GM19463 (cell line): ENCODE measurements around the gene CACNA1C.

Experiments
- ATAC-seq: cut with Tn5 transposase; IDR thresholded peaks from one replicate; pipeline ENCODE4 v1.9.1; 2021; ENCODE audit warnings: mild to moderate bottlenecking, moderate library complexity; ENCODE audit not compliant: unreplicated experiment

Gene CACNA1C

DNA sequence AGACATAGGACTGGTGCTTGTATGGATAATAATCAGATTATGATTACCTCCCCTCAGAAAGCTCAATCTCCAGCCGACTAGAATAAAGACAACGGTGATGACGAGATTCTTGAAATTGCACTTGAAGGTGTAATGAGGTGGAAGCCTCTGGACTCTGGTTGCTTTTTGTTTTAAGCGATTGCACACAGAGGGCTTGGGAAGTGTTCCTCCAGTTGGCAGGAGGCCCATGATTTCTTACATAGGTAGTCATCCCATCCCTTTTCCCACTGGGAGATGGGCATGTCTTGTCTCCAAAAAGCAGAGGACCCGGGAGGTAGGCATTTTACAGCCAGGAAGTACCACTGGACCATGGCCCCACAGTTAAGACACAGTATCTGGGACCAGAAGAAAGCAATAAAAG is 576.3 kb downstream of the CACNA1C start:
- no peak for ATAC-seq

DNA sequence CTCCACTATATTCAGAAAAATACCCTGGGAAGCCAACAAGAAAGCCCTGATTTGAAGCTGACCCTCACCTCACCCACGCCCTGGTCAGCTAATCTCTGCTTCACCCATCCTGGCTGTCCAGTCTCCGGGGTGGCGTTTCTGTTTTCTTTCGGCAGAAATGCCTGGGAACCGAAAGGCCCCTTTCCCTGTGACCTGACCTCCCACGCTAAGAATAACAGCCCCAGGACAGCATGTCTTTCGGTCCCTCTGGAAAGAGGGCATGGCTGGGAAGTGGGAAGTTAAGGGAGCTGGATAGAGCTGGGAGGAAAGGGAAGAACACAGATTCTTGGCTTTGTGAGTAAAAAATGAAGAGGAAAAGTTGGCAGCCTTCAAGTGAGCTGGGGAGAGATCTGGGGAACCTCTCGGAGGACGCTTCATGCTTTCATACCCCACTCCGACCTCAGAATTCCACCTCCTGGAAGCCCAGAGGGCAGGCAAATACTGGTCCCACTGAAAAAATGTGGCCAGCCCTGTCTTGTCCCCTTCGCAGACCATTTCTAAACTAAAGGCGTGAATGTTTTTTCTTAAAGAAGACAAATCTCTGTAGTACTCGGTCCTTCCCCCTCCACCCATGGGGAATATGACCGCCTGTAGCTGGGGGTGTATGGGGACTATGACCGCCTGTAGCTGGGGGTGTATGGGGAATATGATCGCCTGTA is 579.0 kb downstream of the CACNA1C start:
- ATAC-seq, result no peak

DNA sequence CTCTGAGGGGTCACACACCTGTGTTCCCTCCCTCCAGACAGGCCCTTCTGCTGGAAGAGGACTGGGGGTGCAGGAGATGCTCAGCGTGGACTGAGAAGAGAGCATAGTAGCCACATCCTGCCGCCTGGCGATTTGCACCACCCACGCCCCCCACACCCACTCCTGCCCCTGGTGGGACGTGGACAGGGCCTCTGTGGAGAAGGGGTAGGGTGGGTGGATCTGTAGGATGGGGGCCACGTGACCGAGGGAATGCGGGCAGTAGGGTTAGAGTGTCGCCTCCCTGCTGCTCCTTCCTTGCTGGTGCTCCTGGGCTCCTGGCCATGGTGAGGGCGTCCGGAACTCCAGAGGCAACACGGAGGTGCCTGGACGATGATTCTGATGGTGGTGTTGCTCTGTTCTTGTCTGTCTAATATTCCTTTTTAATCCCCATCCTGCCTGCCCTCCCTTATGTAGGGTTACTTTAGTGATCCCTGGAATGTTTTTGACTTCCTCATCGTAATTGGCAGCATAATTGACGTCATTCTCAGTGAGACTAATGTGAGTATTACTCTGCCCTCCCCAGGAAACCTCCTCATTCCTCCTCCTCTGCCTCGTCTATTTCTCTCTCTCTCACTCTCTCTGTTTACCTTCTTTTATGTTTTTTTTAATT is 580.5 kb downstream of the CACNA1C start:
- ATAC-seq, result no peak

DNA sequence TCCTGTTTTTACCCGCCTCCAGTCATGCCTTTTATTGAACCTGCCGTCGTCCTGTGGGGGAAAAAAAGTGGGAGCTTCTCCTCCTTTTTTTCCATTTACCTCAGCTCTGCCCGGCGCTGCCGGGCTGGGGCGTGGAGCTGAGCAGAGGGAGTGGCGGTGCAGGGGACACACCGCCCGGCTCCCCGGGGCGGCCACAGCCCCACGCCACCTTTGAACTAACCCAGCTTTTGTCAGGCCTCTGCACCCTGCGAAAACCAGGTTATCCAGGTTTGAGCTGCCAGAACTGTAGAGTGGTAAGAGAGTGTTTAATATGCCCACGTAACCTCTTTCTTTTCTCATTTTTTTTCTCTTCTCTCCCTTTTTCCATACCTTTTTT is 581.0 kb downstream of the CACNA1C start:
- no peak for ATAC-seq

DNA sequence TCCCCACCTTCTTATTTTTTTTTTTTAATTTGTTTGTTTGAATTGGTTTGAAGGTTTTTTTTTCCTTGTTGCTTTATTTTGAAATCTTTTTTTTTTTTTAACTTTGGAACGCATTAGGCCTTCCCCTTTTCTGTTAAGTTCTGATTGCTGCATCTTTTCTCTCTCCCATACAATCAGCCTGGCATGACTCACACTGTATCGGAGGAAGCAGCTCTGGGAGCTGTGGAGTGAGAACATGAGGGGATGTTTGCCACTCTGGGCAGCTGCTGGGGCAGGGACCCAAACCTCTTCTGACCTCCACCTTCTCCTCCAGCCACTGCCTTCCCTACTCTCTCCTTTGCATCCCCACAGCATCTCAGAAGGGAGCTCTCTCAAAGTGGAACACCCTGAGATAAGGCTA is 581.7 kb downstream of the CACNA1C start:
- no peak for ATAC-seq

DNA sequence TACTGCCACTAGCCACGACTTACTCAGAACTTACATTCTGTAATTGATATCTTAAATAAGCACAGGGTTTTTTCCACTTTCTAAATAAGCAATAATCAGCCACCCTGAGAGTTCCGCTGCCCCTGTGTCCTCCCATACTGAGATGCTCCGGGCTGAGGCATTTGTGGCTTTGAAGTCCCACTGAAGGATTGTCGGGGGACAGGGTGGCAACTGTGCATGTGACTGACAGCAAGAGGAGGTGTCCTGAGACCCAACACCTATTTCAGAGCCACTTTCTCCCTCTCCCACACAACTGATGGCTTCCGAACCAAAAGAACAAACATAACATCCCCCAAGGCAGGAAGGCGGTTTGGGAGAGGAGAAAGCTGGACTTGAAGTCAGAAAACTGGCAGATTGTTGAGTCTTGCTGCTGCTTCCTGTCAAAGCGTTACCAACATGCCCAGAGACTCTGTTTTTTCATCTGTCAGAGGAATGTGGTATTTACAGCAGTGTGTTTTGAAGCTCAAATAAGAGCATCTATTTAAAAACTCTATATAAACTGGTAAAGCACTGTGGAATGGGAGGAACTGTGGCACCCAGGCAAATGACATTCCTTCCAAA is 584.1 kb downstream of the CACNA1C start:
- no peak for ATAC-seq

DNA sequence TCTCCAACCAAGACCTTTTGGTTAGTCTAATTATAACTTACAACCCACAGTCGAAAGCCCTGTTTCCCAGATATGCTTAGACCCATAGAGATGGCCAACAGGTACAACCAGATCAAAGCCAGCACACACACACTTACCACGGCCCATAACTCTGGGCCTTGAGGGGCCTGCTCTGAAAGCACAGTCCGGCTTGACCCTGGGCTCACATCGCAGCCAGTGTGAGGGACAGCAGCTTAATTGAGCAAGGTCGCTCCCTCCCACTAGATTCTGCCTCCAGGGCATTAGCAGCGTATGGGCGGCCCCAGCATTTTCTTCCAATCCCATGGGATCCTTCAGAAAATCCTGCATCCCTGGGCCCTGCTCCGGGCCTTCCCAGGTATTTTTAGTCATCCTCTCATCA is 584.6 kb downstream of the CACNA1C start:
- no peak for ATAC-seq

DNA sequence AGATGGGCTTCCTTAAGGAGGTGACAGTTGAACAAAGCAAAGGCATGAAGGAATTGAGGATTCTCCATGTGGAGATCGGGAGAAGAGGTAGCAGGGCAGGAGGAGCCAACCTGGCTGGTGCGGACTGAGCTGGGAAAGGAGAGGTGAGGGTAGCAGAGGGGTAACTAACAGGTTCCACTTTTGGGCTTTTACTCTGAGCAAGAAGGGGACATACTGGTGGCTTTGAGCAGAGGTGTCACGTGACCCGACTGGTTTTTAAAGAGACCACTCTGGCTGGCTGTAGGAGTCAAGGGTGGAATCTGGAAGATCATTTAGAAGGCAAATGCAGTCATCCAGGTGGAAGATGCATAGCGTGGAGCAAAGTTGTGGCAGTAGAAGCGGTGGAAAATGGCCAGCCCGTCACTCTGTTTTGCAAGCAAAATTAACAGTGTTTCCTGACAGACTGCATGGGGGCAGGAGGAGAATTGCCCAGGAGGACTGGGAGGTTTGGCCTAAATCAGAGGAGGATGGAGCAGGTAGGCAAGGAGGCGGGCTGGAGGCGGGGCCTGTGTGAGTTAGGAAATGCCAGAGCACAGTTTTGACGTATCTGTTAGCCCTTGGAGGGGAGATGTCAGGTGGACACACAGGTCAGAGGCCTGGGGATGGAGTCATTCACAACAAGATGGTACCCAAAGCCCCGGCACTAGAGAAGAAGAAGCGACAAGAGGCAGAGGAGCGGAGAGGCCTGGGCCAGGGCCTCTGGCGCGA is 585.7 kb downstream of the CACNA1C start:
- ATAC-seq, result no peak

DNA sequence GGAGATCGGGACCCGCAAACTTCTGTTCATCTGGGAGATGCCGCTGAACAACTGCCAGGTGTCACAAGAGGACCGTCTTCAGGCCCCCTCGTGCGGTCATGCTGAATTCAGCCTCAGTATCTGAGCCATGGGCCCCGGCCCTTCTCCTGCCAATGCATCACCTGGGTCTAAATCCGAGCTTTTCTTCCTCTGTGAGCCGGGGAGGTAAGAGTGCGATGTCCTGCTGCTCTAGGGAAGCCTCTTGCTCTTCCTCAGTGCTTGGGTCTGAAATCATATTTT is 586.2 kb downstream of the CACNA1C start:
- no peak for ATAC-seq

DNA sequence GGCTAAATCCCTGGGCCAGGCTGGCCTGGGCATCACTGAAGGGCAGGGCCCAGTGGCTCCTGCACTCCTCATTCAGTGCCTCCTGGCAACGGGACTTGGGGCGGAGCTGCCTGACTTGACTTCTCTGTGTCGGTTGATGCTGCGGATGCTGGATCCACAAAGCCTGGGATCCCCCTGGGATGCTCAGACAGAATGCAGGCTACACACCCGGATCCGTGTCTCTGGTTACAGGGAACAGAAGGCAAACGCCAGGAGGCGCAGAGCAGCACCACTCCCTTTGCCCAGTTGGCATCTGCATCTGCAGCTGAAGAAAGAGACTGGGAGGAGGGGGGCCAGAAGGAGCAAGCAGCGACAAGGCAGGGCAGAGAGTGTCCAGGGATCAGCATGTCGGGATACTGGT is 587.5 kb downstream of the CACNA1C start:
- ATAC-seq, result no peak

DNA sequence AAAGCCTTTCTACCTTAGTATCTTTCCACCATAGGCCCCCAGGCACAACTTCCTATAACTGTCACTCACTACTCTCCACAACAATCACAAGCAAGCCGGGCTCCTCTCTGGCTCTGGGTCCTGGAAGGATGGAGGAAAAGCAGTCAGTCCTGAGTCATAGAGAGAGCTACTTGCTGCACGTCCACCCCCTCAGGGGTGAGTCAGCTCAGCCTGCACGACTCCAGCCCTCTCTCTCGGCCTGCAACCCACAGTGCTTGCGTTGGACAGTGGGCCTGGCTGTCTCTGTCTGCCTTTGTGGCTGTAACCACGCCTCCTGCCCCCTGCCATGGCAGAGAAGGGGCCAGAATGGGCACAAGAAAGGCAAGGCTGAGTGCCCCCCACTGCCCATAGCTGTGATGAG is 587.9 kb downstream of the CACNA1C start:
- ATAC-seq, result no peak

DNA sequence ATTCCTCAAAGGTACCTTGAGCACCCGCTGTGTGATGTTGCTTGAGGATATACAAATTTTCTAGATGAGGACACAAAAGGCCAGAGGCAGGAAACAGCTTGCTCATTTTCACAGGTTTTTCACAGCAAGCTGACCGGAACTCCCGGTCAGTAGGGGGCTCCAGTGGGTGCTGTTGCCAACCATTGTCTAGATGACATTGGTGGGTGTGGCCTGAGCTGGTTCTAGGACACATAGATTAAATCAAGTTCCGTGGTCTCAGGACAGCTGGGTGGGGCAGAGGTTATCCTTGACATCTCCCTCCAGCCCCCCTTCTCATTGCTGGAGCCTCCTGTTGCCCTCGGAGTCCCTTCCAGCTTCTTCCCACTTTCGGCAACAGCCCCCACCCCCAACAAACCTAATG is 588.4 kb downstream of the CACNA1C start:
- ATAC-seq, result no peak

DNA sequence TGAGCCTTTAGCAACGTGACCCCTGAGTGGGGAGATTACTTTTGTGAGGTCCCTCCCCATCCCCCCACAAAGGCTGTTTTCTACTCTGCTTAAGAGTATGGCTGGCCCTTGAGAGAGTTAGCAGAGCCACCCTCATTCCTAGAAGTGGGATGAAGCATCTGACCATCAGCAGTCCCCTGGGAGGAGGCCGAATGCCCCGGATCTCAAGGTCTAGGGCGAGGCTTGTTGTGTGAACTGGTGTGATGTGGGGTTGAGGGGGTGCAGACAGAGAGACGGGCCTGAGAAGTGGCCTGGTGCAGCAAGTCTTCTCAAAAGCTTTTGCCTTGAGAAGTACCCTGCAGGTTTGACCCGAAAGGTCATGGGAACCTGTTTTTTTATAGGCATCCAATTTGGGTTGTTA is 589.0 kb downstream of the CACNA1C start:
- no peak for ATAC-seq

DNA sequence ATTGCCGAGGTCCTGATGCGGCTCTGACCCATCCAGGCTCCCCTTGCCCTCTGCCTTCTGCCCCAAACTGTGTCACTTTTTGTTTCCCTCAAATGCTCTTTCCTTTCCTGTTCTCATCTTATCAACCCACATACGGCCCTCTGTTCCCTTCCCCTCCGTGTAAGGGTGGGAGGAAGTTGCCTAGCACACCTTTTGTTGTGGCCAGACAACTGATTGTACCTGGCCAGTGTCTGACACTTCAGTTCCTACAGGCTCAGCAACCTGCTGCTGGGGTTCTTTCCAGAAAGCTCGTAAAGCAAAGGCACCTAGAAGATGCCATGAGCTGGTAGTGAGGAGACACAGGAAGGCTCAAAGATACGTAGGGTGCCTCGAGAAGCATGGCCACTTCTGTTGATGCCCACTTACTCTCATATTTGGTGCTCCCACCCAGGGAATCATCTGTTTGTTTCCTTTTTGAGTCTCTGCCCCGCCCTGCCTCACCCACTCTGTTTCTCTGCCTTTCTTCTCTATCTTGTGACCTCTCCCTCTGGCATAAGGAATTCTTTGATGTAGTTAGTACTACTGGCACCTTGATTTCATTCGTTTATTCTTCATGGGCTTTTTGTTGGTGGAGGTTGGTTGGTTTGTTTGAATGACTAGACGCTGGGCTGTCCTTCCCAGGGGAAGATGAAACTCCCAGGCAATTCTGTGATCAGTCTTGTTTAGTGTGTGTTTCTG is 589.5 kb downstream of the CACNA1C start:
- ATAC-seq, result no peak

DNA sequence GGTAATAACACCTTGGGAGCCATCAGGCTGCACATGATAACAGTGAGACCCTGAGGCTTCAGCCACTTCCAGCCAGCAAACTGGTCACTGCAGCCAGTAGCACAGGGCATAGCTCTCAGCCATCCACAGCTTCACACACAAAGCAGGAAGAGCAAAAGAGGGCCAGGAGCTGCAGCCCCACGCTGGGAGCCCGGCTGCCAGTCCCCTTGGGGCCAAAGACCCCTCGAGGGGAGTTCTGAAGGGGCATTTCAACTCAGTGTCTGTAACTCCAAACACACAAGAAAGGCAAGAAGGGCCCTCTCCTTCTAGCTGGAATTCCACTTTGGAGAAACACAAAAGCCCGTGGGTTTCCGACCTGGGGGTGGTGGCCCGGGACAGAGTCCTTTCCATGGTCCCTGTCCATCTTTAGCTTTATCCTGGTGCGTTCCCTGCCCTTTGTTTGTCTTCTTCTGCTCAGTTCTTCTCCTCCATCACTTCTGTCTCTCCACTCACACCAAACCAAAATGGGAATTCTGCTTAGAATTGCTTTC is 590.2 kb downstream of the CACNA1C start:
- ATAC-seq, result no peak

DNA sequence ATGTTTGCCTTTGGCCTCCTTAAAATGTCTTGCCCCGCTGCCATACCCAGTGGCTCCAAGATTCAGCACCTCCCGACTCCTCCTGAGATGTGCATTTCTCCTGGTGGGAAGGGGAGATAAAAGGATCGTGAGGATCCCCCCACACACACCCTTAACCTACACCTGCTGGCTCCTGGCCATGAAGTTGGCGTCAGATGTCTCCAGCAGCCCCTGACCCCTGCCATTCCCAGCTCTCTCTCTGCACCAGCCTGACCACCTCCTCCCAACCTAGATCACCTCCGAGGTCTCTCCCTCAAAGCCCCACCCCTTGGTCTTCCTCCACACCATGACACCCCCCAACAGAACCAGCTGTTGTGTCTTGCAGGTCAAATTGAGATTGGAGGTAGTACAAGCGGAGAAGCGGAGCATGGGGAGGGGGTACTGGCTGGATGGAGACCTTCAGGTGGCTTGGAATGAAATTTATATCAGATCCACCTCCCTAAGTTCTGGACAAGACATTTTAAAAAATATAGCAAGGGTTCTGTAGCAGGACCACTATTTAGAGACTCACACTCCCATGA is 590.9 kb downstream of the CACNA1C start:
- ATAC-seq, result no peak

DNA sequence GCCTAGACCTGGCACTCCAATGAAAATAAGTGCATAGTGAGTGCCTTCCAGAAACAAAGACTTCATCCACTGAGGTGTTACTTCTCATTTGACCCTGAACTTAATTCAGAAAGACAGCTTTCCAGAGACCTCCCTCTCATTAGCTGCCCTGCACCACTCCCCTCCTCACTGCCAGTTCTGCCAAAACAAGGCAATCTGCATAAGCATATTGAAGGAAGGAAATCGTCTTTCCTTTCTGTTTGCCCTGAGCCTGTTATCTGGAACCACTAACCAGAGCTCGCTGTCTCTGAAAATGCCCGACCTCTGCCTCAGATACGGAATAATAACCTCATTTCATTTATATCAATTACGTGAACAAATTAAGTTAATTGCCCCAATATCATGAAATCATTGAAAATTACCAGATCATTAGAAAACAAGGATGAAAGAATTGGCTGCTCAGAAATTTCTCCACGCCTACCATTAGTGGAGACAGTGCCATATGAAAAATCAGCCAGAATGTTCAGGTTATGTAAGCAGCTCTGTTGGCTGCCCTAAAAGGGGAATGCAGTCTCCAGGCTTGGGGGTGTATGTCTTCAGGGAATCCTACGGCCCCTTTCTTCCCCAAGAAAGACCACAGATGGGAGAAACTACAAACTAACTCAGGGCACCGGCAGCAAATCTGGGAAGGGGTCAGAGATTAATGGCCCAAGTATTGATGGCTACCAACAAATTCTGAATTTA is 592.1 kb downstream of the CACNA1C start:
- ATAC-seq, result no peak

DNA sequence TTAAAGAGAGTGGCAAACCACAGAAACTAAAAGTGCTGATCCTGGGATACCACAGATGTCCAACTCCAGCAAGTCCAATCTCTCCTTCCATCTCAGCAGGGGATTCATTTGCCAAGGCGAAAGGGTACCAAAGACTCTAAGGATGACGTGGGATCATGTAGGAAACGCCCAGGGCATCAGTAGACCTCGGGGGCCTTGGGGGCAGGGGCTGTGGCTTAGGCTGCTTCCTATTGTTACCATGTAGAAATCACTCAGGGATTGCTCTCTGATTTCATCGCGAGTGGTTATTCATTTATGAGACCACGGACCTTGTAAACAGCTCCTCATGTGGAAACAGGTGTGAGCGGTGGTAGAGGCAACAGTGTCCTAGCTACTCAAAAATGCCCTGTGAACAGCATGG is 592.7 kb downstream of the CACNA1C start:
- ATAC-seq, result no peak

DNA sequence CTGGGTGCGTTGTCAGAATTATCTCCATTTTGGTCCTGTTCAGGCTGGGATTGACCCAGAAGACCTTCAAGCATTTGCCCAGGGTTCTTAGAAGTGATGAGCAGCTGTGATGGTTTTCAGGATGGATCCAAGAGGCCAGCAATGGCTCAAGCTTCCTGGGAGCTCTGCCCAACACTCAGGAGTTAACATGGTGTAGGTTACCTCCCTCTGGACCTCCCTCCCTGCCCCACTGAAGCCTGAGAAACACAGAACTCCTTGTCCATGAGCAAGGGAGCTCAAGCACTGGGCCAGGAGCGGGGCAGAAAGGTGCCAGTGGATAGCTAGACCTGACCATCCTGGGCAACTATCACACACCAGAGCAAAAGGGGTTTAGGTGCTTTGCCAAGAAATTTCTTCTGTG is 593.6 kb downstream of the CACNA1C start:
- ATAC-seq, result no peak

DNA sequence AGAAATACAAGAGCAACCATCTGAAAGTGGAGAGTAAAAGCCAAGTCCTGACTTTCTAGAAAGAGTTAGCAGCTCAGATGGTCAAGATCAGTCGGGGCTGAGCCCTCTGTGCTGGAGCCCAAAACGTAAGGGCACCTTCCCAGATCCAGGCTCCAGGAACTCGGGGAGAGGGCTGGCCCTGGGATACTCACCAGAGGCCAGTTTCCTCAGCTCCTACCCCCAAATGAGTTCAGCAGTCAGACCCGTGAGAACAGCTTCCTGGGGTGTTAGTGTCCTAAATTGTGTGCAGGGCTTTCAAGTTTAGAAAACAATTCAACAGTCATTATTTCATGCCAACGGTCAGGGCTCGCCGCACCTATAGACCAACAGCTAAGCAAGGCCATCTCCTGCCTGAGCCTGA is 594.4 kb downstream of the CACNA1C start:
- ATAC-seq, result no peak
